Neural cell (in vitro differentiated cells): ENCODE results near the gene LRP2.

Source experiments
- EP300 ChIP-seq: fragments of 450-650 bp; conservative IDR thresholded peaks from 2 replicates; pipeline ENCODE4 v1.6.1; 2014; ENCODE audit warnings: antibody characterized with exemption, mild to moderate bottlenecking, moderate library complexity; ENCODE audit not compliant: poor library complexity, severe bottlenecking
- EZH2 ChIP-seq: fragments of 200-600, 300-800 bp; shearing (Covaris generic), sonication (generic); IDR thresholded peaks from 2 replicates; pipeline ENCODE4 v1.6.1; 2014; ENCODE audit warnings: antibody characterized with exemption, low read length, borderline replicate concordance, mild to moderate bottlenecking; ENCODE audit not compliant: insufficient read depth, poor library complexity, severe bottlenecking
- POLR2AphosphoS5 ChIP-seq: IDR thresholded peaks from 2 replicates; pipeline ENCODE4 v1.6.1; 2012
- RAD21 ChIP-seq: fragments of 450-650 bp; conservative IDR thresholded peaks from 2 replicates; pipeline ENCODE4 v1.6.1; 2014; ENCODE audit warnings: antibody characterized with exemption, mild to moderate bottlenecking, moderate library complexity
- TAF1 ChIP-seq: IDR thresholded peaks from 2 replicates; pipeline ENCODE4 v1.6.1; 2012; ENCODE audit warnings: low read depth
- TF ChIP-seq, protein P1 (sequence below): fragments of 450-650 bp; IDR thresholded peaks from 2 replicates; pipeline ENCODE4 v1.5.1; 2014; ENCODE audit warnings: antibody characterized with exemption, mild to moderate bottlenecking, moderate library complexity; ENCODE audit not compliant: poor library complexity, severe bottlenecking

DNA sequence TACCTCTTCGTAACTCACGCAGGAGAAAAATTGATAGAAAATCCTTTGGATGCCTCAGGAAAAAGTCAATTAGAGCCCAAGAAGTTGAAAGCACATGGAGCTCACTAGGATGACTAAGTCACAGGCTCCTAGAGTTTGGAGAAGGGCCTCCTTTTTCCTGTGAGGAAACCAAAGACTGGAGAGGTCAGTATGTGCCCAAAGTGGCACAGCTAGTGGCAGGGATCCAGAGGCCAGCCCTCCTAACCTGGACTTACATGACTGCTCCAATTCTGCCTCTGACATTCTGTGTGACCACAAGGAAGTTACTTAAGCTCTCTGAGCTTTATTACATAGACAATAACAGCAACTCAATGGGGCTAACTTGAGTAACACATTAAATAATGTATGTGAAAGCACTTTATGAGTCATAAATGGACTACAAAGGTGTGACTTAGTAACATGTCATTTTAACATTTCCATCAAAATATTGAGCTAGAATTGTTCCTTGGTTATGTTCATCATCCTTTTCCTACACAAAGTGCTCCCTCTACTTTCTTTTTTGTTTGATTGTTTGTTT is 201.3 kb downstream of the LRP2 start:
- TF ChIP-seq, protein P1, sequence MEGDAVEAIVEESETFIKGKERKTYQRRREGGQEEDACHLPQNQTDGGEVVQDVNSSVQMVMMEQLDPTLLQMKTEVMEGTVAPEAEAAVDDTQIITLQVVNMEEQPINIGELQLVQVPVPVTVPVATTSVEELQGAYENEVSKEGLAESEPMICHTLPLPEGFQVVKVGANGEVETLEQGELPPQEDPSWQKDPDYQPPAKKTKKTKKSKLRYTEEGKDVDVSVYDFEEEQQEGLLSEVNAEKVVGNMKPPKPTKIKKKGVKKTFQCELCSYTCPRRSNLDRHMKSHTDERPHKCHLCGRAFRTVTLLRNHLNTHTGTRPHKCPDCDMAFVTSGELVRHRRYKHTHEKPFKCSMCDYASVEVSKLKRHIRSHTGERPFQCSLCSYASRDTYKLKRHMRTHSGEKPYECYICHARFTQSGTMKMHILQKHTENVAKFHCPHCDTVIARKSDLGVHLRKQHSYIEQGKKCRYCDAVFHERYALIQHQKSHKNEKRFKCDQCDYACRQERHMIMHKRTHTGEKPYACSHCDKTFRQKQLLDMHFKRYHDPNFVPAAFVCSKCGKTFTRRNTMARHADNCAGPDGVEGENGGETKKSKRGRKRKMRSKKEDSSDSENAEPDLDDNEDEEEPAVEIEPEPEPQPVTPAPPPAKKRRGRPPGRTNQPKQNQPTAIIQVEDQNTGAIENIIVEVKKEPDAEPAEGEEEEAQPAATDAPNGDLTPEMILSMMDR: no peak
- TF ChIP-seq RAD21 (no peak), EP300 (no peak), POLR2AphosphoS5 (no peak), EZH2 (no peak), TAF1 (no peak)
